SKM-1 (cell line): ENCODE results near the gene RPL3.
"Not testable (repeated sequence)": the region's sequence is repeated elsewhere in the genome, so short reads cannot be mapped to it uniquely, and the experiment has no call there.

ENCODE experiments used
- DNase-seq: peaks from one replicate; lab custom pipeline; 2025; ENCODE audit not compliant: unreplicated experiment; lab: John Stamatoyannopoulos, UW

The RPL3 gene

DNA sequence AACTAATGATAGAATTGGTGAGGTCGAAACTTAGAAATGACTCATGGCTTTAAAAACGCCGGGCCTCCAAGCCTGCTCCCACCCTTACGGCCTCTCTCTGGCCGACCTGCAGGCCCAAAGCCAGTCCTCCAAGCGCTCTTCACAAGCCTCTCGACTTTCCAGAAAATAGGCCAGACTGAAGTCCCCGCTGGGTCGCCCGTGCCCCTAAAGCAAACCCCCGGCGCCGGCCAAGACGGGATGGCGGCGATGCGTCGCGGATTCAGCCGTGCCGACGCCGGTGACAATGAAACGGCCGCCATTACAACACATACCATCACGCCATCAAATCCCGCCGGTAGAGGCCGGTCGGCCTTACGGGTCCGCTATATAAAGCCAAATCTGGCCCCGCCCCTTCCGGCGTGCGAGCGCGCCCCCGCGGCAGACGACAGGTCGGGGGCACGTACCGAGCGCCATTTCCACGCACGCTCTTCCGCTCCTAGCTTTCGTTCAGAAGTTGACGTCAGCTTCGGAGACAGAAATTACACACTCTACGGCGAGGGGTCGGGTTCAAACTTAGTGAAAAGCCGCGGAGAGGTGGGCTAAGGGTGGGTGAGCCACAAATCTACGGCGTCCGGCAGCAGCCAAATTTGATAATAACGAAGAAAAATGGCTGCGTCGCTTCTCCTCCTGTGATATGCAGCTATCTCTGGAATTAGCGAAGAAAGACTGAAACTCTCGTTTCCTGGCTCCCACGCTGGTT lies at the start of gene RPL3:
Gene RPL3, minus strand, starts transcription at position 340 of the 739 bp plus-strand sequence. Its CDS starts 26 bp downstream, at position 314.
- DNase-seq: peak; percentile 92

DNA sequence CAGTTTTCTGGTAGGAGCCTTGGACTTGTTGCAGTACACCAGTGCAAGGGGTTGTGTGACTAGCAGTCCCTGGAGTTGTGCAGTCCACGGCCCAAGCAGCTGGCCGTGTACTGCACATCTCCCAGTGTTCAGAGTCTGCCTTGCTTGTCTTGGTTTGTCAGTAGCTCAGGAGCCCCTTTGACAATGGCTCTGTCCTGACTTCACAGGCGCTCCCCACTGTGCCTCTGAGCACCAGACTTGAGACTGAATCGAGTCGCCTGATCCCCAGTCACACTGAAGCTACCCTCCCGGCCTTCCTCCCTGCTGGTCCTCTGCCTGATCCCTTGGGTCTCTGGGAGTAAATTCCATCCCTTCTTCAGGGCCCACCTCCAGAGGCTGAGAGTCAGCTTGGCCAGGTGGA lies 49.8 kb upstream of the RPL3 start:
- no peak for DNase-seq

DNA sequence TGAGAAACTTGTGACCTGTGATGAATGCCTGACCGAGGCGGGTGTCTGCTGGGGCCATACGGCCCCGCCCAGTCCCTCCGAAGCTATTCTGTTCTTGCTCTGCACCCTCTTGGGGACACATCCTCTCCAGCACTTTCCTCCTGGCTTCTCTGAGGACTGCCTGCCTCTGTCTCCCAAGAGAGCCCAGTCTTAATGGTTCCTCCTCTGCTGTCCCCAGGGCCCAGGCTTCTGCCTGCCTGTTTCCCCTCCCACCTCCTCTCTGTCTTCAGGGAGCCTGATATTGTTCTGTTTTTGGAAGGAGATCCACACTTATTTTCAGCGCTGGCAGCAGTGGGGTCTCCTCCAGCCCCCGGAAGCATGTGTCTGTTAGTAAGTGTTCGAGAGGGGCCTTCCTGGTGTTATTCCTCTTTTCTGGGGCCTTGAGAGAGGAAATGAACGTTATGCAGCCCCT lies 49.1 kb upstream of the RPL3 start:
- no peak for DNase-seq

DNA sequence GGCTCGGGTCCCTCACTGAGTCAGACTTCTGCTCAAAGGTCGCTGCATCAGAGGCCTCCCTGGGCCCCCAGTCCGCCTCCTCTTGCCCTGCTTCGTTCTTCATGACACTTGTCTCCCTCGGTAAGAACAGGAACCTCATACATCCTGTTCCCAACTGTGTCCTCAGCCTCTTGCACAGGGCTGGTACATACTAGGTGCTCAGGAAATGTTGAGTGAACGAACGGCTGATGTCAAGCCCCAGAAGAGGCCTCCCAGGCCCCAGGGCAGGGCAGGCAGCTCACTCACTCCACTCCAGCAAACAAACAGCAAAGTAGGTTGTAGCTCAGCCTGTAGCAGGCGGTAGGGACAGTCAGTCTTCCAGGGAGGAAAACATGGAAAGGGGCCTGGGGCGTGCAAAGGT lies 47.6 kb upstream of the RPL3 start:
- no peak for DNase-seq

DNA sequence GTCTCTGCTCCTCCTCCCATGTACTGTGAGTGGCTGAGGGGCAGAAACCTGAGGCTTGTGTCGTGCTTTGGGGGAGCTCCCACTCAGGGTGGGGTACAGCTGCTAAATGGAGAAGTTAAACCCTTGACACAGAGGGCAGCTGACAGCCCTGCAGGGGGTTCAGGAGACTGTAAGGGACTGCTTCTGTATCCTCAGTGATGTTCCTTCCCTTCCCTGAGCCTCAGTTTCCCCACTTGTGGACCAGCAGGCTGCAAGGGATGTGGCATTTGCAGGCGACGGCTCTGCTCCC lies 46.0 kb upstream of the RPL3 start:
- DNase-seq: no peak

DNA sequence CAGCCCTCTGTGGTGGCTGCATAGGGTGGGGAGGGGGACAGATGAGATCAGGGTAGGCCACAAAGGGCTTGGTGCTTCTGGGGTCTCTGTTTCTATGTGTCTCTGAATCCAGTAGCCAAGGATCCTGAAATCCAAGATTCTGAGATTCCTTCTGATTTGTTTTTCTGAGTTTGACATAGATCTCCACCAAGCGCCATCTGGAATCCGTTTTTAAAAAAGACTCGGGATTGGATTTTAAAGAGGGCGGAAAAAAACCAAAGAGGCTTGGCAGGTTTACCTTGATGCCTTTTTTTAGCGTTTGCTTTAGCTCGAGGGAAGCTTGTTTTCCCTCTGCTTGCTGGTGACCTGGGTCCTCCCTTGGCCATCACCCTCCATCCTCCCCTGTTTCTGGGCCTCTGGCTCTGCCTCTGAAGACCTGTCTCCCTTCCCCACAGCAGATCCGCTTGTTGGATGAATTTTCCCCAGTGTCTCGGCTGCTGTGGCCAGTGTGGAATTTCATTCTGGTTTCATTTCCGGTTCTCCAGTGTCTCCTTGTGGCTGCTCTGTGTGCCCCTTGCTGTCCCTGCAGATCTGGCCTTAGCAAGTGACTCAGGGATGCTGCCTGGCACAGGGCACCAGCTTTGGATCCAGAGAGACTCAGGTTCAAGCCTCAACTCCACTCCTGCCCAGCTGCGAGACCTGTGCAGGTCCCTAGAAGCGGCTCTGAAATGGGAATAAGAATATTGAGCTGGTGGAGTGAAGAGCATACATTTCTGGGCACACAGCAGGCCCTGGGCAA lies 45.5 kb upstream of the RPL3 start:
- DNase-seq: no peak

DNA sequence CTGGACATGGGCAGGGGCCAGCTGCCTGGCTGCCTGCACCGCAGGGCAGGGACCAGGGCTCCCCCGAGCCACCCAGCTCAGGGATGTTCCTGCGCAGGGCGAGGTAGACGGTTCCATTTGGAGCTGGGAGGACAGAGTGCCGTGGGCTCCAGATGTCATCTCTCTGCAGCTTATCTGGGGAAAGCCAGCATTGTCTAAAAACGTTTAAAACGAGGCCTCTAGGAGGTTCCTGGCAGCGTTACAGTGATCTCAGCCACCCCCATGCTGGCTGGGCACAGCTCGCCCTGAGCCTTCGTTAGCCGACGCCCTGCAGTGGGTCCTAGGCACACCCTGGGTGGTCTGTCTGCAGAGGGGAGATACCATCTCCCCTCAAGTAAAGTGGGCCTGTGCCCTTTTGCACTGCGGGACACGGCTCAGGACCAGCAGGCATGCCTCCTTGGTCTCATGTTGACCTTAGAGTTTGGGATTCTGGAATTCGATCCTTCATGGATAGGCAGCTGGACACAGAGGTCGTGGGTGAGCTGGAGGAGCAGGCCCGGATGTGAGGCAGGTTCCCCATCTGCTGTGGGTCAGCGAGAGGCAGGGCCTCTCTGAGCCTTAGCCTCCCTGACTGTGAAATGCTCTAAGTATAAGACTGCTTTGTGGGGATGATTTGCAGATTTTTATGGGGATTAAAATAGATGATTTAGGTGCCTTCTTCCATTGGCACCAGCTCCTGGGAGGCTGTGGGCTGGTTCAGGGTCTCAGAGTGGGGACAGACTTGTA lies 44.5 kb upstream of the RPL3 start:
- DNase-seq: no peak

DNA sequence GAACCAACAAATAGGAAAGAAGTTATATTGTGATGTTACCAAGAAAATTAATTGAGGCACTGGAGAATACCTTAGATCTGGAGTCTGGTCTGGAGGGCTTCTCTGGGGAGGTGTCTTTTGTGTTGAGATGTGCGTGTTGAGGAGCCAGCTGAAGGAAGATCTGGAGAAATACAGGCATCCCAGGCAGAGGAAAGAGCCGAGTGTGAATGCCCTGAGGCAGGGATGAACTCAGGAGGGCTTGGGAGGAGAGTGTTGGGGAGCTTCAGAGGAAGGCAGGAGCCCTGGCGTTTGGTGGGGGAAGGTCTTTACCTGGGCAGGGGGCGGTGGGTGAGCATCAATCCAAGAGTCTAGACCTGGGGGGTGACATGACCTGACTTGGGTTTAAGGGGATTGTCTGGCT lies 43.5 kb upstream of the RPL3 start:
- DNase-seq: no peak

DNA sequence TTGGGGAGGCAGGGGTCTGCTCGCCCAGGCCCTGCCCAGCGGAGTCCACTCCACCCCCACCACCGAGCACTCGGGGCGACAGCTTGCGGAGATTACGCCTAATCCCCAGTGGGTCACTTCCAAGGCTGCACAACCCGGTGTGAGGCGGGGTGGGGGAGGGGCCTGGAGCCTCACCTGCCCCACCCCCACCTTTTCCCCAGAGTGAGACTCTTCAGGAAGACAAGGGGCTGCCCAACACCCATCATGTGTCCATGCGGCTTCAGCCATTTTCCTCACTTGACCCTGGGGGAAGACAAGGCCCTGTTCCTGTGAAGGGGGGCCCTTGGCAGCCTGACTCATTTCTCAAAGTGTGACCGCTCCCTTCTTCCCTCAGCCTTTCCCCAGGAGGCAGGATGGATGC lies 42.8 kb upstream of the RPL3 start:
- DNase-seq: no peak

DNA sequence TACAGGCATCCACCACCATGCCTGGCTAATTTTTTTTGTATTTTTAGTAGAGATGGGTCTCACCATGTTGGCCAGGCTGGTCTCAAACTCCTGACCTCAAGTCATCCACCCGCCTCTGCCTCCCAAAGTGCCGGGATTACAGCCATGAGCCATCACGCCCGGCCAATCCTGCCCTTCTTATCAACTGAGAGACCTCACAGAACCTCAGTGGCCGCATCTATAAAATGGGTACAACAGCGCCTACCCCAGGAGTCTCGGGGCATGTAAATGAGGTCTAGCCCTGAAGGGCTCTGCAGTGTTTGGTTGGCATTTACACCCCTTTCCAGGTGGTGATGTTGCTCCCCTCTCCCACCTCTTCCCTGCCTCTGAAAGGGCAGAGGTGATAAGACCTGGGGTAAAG lies 42.1 kb upstream of the RPL3 start:
- no peak for DNase-seq

DNA sequence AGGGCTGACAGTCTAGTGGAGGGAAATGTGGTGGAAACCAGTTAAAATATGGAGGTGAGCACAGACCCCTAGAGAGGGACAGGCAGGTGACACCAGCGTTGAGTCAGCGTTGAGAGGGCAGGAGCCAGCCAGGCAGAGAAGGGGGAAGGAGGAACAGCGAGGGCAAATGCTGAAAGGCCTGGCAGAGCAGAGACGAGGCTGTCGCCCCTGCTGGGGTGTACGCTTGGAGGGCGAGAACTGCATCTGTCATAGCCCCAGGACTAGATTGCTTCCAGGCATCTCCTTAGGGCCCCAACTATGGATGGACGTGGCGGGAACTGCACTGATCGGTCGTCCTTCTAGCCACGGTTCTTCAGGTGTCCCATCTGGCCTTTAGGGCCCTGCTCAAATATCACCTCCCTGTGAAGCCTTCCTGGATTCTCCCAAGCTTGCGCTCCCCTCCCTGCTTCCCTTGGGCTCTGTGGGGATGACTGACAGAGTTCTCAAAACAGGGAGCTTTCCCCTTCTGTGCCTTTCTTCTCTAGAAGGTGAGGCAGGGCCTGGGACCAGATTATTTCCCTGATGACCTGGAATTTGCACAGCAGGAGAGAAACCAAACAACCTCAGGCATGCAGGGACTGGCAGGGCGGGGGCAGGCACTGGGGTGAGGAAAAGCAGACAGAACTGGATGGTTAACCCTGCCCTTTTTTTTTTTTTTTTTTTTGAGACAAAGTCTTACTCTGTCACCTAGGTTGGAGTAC lies 41.4 kb upstream of the RPL3 start:
- no peak for DNase-seq

DNA sequence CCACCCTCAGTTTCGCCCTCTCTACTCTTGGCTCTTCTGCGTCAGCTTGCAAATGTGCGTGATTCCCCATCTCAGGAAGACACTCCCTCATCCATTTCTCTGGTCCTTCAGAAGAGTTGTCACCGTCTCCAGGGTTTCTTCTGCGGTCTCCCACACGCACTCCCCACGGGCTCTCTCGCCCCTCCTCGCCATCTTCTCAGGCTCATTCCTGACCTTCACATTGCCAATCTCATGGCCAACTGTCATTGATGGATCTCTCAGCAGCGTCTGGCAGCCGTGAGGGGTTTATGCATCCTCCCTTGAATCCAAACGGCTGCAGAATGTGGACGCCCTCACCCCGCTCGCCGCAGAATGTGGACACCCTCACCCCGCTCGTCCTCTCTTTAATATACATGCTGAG lies 40.8 kb upstream of the RPL3 start:
- DNase-seq: no peak

DNA sequence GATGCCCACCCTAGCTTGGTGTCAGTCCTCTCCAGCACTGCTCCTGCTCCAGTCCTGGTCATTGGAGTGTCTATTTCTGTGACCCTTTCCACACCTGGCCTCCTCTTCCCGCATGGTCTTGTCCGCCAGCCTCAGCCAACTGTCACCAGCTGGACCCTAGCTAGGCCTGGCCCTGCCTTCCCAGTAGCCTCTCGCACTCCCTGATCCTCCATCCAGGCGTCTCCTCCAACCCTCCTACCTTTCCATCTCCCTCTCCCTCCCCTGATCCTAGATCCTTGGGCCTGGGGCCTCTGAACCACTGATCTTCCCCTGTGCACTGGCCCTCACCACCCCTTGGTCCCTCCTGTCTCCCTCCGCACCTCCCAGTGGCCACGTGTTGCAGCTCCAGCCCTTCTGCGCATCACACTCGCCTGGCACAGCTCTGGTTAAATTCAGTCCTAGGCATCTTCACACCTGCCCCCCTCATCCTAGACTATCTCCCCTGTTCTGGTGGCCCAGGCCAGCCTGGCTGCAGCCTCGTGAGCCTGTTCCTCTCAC lies 40.3 kb upstream of the RPL3 start:
- DNase-seq: no peak

DNA sequence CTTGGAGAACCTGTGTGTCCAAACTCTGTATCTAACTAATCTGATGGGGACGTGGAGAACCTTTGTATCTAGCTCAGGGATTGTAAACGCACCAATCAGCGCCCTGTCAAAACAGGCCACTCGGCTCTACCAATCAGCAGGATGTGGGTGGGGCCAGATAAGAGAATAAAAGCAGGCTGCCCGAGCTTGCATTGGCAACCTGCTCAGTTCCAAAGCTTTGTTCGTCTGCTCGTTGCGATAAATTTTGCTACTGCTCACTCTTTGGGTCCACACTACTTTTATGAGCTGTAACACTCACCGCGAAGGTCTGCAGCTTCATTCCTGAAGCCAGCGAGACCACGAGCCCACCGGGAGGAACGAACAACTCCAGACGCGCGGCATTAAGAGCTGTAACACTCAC lies 38.8 kb upstream of the RPL3 start:
- DNase-seq: not testable (repeated sequence)

DNA sequence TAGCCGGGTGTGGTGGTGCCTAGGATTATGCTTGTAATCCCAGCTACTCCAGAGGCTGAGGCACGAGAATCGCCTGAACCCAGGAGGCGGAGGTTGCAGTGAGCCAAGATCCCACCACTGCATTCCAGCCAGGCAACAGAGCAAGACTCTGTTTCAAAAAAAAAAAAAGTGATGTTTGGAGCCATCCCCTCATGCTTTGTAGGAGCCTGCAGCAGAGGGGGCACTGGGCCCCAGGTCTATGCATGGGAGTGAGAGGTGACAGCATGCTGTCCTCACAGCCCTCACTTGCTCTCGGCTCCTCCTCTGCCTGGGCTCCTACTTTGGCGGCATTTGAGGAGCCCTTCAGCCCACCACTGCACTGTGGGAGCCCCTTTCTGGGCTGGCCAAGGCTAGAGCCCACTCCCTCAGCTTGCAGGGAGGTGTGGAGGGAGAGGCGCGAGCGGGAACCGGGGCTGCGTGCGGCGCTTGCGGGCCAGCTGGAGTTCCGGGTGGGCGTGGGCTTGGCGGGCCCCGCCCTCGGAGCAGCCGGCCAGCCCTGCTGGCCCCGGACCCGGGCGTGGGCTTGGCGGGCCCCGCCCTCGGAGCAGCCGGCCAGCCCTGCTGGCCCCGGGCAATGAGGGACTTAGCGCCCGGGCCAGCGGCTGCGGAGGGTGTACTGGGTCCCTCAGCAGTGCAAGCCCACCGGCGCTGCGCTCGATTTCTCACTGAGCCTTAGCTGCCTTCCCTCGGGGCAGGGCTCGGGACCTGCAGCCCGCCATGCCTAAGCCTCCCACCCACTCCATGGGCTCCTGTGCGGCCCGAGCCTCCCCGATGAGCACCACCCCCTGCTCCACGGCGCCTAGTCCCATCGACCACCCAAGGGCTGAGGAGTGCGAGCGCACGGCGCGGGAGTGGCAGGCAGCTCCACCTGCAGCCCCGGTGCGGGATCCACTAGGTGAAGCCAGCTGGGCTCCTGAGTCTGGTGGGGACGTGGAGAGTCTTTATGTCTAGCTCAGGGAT lies 38.0 kb upstream of the RPL3 start:
- DNase-seq: not testable (repeated sequence)

DNA sequence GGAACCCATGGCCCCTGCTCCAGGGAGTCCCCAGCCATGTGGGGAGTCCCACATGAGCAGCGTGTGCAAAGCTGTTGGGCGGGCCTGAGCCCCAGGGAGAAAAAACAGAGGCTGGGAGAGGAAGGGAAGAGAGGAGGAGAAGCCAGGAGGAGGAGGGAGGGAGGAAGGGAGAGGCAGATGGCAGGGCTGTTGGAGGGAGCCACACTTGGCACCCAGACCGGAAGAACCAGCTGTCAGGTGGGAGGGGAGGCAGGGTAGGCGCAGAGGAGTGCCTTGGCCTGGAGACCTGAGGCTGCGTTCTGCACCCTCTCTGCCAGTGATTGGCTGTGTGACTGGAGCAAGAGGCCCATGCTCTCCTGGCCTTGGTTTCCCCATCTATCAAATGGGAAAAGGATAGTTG lies 37.0 kb upstream of the RPL3 start:
- DNase-seq: no peak

DNA sequence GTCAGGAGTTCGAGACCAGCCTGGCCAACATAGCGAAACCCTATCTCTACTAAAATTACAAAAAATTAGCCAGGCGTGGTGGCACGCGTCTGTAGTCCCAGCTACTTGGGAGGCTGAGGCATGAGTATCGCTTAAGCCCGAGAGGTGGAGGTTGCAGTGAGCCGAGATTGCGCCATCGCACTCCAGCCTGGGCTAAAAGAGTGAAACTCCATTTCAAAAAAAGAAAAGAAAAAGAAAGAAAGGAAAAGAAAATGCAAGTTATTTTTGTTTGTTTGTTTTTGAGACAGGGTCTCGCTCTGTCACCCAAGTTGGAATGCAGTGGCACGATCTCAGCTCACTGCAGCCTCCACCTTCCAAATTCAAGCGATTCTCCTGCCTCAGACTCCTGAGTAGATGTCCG lies 36.4 kb upstream of the RPL3 start:
- not testable (repeated sequence) for DNase-seq

DNA sequence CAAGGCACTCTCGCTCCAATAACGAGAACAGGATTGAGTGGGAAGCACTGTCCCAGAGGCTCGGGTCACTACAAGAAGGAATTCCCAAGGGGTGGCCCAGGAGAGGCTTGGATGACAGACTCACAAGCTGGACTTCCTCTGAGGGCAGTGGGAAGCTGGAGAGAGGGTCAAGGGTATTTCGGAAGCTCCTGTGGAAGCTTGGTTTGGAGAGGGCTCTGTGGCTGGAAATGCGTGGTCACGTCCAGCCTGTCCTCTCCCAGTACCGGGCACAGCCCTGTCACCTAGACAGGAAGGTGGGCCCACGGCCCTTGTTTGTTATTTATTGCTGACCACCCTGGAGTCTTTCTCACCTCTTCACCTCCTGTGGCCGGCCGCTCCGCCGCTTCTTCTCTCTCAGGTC lies 35.7 kb upstream of the RPL3 start:
- DNase-seq: no peak

DNA sequence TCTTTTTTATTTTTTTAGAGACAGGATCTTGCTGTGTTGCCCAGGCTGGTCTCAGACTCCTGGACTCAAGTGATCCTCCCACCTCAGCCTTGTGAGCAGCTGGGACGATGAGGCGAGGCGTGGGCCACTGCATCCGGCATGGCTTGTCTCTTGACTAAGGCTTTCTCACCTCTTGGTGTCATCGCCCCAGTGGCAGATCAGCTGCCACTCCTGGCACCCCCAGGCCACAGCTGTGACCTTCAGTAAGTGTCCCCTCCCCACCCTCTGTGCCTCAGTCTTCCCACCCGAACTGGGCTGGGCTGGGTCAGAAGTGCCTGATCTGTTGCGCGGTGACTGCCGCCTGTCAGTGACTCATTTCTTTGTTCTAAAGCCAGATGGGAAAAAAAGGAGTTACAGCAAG lies 33.9 kb upstream of the RPL3 start:
- no peak for DNase-seq
